MM.1S (cell line): ENCODE results near the gene PPP1R9B.

ENCODE experiments used
- CTCF ChIP-seq: fragments of 300-600 bp; sonication (generic); IDR thresholded peaks from 2 replicates; pipeline ENCODE4 v1.5.1; 2016; ENCODE audit warnings: antibody characterized with exemption, low read length, mixed read lengths
- EZH2 ChIP-seq: fragments of 300-600 bp; sonication (generic); optimal IDR thresholded peaks from 2 replicates; pipeline ENCODE3; 2017; ENCODE audit warnings: low read depth, mild to moderate bottlenecking, antibody characterized with exemption, low read length, mixed read lengths
- EZH2phosphoT487 ChIP-seq: fragments of 300-600 bp; sonication (generic); IDR thresholded peaks from 2 replicates; pipeline ENCODE4 v1.6.1; 2018; ENCODE audit warnings: antibody characterized with exemption, low read length

GRCh38 chr17:50109785-50110184, 40.7 kb downstream of the PPP1R9B start:
- TF ChIP-seq CTCF (no peak), EZH2phosphoT487 (no peak), EZH2 (no peak)
